ENCODE data around the gene RSAD2. TPM values are rescaled to one million over a fixed set of nuclear protein-coding genes. Genes with fewer than 3 reads are reported as not detected.

RSAD2 gene
- total and polyA plus RNA-seq, 2 donors (not counting 1 experiment from before 2014, with no cell fraction given): 0.81 to 1.5 TPM

DNA sequence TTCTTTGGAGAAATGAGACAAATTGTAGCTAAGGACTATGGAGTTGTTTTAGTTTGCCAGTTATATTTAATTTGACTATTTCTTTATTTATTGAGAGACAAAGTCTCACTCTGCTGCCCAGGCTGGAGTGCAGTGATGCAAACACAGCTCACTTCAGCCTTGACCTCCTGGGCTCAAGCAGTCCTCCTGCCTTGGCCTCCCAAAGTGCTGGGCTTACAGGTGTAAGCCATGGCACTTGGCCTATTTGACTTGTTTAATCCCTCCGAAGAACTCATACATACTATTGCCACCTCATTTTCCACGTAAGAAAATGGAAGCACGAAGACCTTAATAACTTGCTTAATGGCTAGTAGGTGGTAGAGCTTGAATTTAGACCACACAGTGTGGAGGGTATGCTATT, 38.6 kb downstream of the RSAD2 start:
- H3K4me1 Mint-ChIP-seq: peaks cover 7% of the 10 kb centered on the region
- POLR2A ChIA-PET: no interaction called here

DNA sequence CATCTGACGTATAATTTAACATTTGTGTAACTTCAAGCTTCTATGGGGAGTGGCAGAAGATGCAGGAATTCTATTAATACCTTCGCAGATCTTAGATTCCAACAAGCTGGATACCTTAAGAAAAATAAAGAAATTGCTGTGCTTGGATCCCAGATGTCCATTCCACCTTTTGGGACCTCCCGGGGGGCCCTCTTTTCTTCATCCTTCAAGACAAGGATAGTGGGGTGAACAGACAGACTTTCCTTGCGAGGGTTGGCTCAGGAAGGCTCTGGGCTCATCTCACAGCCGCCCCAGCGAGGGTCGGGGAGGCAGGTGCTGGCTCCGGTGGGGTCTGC, 39.1 kb downstream of the RSAD2 start:
- H3K27me3 ChIP-seq (replicated peaks in 1 of 4; ENCODE audit: control extremely low read depth in 1 of 4, control insufficient read depth in 3 of 4, insufficient read depth in 4 of 4, low read length in 3 of 4): peaks cover 0 to 17% (median 4%) of the 10 kb centered on the region in 4 experiments
- H3K4me1 ChIP-seq (ENCODE audit: control insufficient read depth in 2 of 2, insufficient read depth in 2 of 2, low read length in 2 of 2): peaks cover 7 to 13% of the 10 kb centered on the region in 2 donors
- H3K4me3 Mint-ChIP-seq: peak overlapping the region; percentile 78
- H3K9me3 ChIP-seq (ENCODE audit: control extremely low read depth in 1 of 3, control insufficient read depth in 2 of 3, insufficient read depth in 1 of 3, low read length in 2 of 3): peaks cover 0 to 9% (median 0%) of the 10 kb centered on the region in 3 donors
- peak overlapping the region; percentile 17 for H3K9ac ChIP-seq (ENCODE audit: low read length)
- H3K4me2 ChIP-seq (replicated peaks; ENCODE audit: low read depth, low read length, poor library complexity, severe bottlenecking): peak overlapping the region; percentile 94
- ChIA-PET POLR2A (no interaction called here), CTCF (interaction anchor here (0.6 to 2.1 kb wide), 14 partner anchors 8 to 128 kb away, joined by 3 to 15 read pairs (median 4); partner anchors contain the start of genes CMPK2 and RSAD2)
- TF ChIP-seq, protein P1, sequence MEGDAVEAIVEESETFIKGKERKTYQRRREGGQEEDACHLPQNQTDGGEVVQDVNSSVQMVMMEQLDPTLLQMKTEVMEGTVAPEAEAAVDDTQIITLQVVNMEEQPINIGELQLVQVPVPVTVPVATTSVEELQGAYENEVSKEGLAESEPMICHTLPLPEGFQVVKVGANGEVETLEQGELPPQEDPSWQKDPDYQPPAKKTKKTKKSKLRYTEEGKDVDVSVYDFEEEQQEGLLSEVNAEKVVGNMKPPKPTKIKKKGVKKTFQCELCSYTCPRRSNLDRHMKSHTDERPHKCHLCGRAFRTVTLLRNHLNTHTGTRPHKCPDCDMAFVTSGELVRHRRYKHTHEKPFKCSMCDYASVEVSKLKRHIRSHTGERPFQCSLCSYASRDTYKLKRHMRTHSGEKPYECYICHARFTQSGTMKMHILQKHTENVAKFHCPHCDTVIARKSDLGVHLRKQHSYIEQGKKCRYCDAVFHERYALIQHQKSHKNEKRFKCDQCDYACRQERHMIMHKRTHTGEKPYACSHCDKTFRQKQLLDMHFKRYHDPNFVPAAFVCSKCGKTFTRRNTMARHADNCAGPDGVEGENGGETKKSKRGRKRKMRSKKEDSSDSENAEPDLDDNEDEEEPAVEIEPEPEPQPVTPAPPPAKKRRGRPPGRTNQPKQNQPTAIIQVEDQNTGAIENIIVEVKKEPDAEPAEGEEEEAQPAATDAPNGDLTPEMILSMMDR (IDR thresholded peaks at IDR 0.05): no peak
- TF ChIP-seq EZH2 (IDR thresholded peaks at IDR 0.05; ENCODE audit: borderline replicate concordance, insufficient read depth, low read depth, low read length, poor library complexity, severe bottlenecking): no peak
- H3K27ac ChIP-seq (ENCODE audit: low read length in 2 of 2): no peak overlapping the region
- intact Hi-C loops (cut with micrococcal nuclease): loop anchor here (5.0 kb wide), 2 partner anchors 49 to 86 kb away; partner anchors contain the start of gene CMPK2
- peak overlapping the region; percentile 61 for H2AFZ ChIP-seq (ENCODE audit: insufficient read depth, low read depth, low read length, poor library complexity, severe bottlenecking)
- no peak for DNase-seq
- peaks cover 3% of the 10 kb centered on the region for H3K4me1 Mint-ChIP-seq
- no peak for ATAC-seq (ENCODE audit: low read depth)
- peaks cover 8% of the 10 kb centered on the region for H3K27me3 Mint-ChIP-seq
- H3K9me3 Mint-ChIP-seq (ENCODE audit: insufficient read depth): no peaks in the 10 kb centered on the region
- H3K27ac Mint-ChIP-seq: peak overlapping the region; percentile 10
- H4K20me1 ChIP-seq (ENCODE audit: control insufficient read depth, insufficient read depth, low read length, poor library complexity, severe bottlenecking): no peaks in the 10 kb centered on the region
- H3K36me3 ChIP-seq (replicated peaks in 1 of 2; ENCODE audit: control extremely low read depth in 1 of 2, control insufficient read depth in 1 of 2, extremely low read depth in 1 of 2, insufficient read depth in 2 of 2, low read length in 1 of 2): no peaks in the 10 kb centered on the region
- H3K79me2 ChIP-seq (ENCODE audit: control insufficient read depth, insufficient read depth, low read length): no peaks in the 10 kb centered on the region
- whole genome bisulfite sequencing (ENCODE audit: insufficient coverage): 54% methylated on average over 6 of the region's 8 CpGs
- peak overlapping the region in 1 of 5 experiments; percentile 30 for H3K4me3 ChIP-seq (ENCODE audit: control extremely low read depth in 1 of 5, extremely low read depth in 1 of 5, insufficient read depth in 1 of 5, low read depth in 2 of 5, low read length in 4 of 5)

More for the DNA sequence above, 38.6 kb downstream of the RSAD2 start:
- H3K36me3 ChIP-seq (replicated peaks in 1 of 2; ENCODE audit: control extremely low read depth in 1 of 2, control insufficient read depth in 1 of 2, extremely low read depth in 1 of 2, insufficient read depth in 2 of 2, low read length in 1 of 2): no peaks in the 10 kb centered on the region
- H4K20me1 ChIP-seq (ENCODE audit: control insufficient read depth, insufficient read depth, low read length, poor library complexity, severe bottlenecking): no peaks in the 10 kb centered on the region
- no peak overlapping the region for H2AFZ ChIP-seq (ENCODE audit: insufficient read depth, low read depth, low read length, poor library complexity, severe bottlenecking)
- peaks cover 7 to 16% of the 10 kb centered on the region in 2 donors for H3K4me1 ChIP-seq (ENCODE audit: control insufficient read depth in 2 of 2, insufficient read depth in 2 of 2, low read length in 2 of 2)
- Mint-ChIP-seq H3K27me3 (peaks cover 8% of the 10 kb centered on the region), H3K9me3 (ENCODE audit: insufficient read depth) (no peaks in the 10 kb centered on the region), H3K4me3 (peak overlapping the region; percentile 78), H3K27ac (no peak overlapping the region)
- TF ChIP-seq, protein P1 (IDR thresholded peaks at IDR 0.05): no peak
- TF ChIP-seq EZH2 (IDR thresholded peaks at IDR 0.05; ENCODE audit: borderline replicate concordance, insufficient read depth, low read depth, low read length, poor library complexity, severe bottlenecking): no peak
- CTCF ChIA-PET: interaction anchor here (0.6 to 2.1 kb wide), 14 partner anchors 8 to 128 kb away, joined by 3 to 15 read pairs (median 4); partner anchors contain the start of genes CMPK2 and RSAD2
- no peak overlapping the region for H3K9ac ChIP-seq (ENCODE audit: low read length)
- WGBS (ENCODE audit: insufficient coverage): no CpG with 5 or more reads among the region's 3 CpGs
- ATAC-seq (ENCODE audit: low read depth) (no peak), DNase-seq (no peak)
- H3K27ac ChIP-seq (ENCODE audit: low read length in 2 of 2): no peak overlapping the region
- peaks cover 0 to 17% (median 4%) of the 10 kb centered on the region in 4 experiments for H3K27me3 ChIP-seq (replicated peaks in 1 of 4; ENCODE audit: control extremely low read depth in 1 of 4, control insufficient read depth in 3 of 4, insufficient read depth in 4 of 4, low read length in 3 of 4)
- peaks cover 0 to 9% (median 0%) of the 10 kb centered on the region in 3 donors for H3K9me3 ChIP-seq (ENCODE audit: control extremely low read depth in 1 of 3, control insufficient read depth in 2 of 3, insufficient read depth in 1 of 3, low read length in 2 of 3)
- H3K4me2 ChIP-seq (replicated peaks; ENCODE audit: low read depth, low read length, poor library complexity, severe bottlenecking): no peak overlapping the region
- intact Hi-C loops (cut with micrococcal nuclease): loop anchor here (5.0 kb wide), 2 partner anchors 49 to 86 kb away; partner anchors contain the start of gene CMPK2
- H3K4me3 ChIP-seq (ENCODE audit: control extremely low read depth in 1 of 5, extremely low read depth in 1 of 5, insufficient read depth in 1 of 5, low read depth in 2 of 5, low read length in 4 of 5): no peak overlapping the region
- no peaks in the 10 kb centered on the region for H3K79me2 ChIP-seq (ENCODE audit: control insufficient read depth, insufficient read depth, low read length)
